Left renal cortex interstitium (tissue), 4 donors: ENCODE results near the gene RAB31. TPM values are rescaled to one million over a fixed set of nuclear protein-coding genes. Genes with fewer than 3 reads are reported as not detected.

Experiments used
- DNase-seq, 4 donors: peaks; one replicate each; pipeline ENCODE4 v3.0.0-alpha.2; 2013; ENCODE audit warnings: low read depth in 4 of 4, low spot score in 2 of 4, missing footprints in 1 of 4
- polyA plus RNA-seq, 4 donors: library from polyadenylated mRNA; unstranded; fragments of 120-200 nt; gene quantifications; one replicate each; pipeline ENCODE4 v1.2.1, GENCODE V29; 2013; ENCODE audit not compliant: insufficient read length in 4 of 4

The RAB31 gene
- polyA plus RNA-seq, 4 donors = 26.1 to 32.5 (median 29.7) TPM

DNA sequence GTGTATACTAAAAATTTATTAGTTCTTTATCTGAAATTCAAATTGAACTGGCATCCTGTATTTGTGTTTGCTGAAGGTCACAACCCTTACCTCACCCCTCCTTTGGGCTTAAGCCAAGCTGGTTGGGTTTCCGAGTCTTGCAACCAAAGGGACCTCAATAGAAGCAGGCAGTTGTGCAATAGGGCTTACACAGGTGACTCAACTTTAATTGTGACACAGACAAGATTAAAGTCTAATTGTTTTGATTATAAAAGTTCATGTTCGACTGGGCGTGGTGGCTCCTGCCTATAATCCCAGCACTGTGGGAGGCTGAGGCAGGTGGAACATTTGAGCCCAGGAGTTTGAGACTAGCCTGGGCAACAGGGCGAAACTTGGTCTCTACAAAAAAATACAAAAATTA, 71.5 kb downstream of the RAB31 start:
- no peak for DNase-seq

DNA sequence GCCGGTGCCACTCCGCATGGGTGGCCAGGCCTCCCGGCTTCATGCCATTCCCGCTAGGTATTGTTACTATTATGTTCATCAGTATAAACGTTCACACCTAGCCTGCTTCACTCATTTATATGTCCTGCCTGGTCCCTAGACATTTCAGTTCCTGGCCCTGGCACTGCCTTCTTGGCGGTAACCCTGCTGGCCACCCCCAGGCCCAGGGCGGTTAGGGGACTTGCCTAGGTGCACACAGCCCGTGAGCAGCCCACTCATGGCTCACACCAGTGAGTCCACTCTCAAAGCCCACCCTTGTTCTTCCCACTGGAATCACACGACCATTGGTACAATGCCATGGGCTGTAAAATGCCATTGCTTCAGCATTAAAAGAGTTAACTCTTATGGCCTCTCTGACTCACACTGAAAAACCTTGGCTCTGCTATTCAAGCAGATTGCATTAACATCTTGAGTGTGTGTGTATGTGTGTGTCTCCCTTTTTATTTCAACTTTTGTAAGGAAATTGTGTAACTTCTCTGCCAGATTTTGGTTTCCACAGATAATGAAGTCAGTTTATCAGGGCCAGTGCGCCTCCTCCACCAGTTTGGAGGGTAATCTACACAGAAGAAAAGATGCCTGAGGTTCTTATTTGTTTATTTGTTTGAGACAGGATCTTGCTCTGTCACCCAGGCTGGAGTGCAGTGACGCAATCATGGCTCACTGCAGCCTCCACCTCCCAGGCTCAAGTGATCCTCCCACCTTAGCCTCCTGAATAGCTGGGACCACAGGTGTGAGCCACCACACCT, 74.2 kb downstream of the RAB31 start:
- no peak for DNase-seq

DNA sequence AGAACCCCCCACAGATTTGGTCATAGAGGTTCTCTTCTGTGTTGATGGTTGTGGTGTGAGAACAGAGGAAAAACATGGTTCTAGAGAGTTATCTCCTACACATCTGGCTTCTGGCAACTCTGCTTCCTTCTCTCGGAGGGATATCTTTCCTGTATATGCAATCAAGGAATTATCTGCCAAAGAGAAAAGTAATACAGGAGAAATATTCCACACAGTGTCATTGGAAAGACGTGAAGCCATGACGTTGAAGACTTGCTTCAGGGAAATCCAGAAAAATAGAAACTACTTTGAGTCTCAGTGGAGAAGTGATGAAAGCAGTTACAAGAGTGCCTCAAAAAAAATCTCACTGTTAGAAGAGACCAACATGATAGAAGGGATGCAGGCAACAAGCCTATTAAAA, 78.5 kb downstream of the RAB31 start:
- DNase-seq = no peak

DNA sequence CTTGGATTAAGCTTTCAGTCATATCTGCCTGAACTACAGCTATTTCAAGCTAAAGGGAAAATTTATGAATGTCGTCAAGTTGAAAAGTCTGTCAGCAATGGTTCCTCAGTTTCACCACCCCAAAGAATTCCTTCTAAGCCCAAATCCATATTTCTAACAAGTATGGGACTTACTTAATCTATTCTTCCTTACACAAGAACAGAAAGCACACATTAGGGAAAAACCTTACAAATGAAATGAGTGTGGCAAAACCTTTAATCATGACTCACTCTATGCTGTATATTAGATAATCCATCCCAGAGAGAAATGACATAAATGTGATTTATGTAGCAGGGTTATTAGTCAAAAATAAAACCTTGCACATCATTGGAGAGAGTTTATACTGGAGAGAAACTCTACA, 78.9 kb downstream of the RAB31 start:
- DNase-seq = no peak

DNA sequence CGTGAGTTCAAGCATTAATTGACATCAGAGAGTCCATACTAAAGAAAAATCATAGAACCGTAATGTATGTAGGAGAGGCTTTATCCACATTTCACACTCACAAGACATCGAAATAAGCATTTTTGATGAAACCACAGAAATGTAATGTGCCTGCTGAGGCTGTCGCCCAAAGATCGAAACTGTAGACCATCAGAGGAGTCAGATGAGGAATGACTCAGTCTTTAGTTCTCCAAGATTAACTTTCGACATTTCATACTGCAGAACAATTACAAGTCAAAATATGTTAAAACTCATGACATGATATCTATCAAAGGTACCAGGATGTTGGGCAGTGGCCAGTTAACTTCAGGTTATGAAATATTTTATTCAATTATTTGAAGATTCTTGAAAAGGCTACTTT, 79.6 kb downstream of the RAB31 start:
- DNase-seq = no peak

DNA sequence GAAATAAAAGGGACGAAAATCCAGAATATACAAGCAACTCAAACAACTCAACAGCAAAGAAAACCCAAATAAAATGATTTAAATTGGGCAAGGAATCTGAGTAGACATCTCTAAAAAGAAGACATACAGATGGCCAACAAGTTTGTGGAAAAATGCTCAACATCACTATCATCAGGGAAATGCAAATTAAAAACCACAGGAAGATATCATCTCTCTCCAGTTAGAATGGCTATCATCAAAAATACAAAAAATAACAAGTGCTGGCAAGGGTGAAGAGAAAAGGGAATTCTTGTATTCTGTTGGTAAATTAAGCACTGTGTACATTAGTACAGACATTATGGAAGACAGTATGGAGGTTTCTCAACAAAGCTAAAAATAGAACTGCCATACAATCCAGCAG, 80.0 kb downstream of the RAB31 start:
- no peak for DNase-seq

DNA sequence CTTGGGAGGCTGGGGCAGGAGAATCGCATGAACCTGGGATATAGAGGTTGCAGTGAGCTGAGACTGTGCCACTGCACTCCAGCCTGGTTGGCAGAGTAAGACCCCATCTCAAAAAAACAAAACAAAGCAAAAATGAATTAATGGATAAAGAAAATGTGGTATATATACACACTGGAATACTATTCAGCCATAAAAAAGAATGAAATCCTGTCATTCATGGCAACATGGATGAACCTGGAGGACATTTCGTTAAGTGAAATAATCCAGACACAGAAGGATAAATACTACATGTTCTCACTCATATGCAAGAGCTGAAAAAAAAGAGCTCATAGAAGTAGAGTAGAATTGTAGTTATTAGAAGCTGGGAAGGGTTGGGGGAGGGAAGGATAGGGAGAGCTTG, 80.8 kb downstream of the RAB31 start:
- no peak for DNase-seq

DNA sequence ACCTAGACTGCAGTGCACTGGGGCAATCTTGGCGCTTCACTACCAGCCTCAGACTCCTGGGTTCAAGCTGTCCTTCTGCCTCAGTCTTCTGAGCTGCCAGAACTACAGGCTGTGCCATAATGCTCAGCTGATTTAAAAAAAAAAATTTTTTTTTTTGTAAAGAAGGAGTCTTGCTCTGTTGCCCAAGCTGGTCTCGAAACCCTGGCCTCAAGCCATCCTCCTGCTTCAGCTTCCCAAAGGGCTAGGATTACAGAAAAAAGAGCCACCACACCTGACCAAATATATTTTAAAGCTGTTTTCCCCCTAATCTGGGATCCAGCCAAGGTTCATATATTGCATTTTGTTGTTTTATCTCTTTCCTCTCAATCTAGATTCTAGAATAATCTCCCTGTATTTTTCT, 82.2 kb downstream of the RAB31 start:
- DNase-seq = no peak

DNA sequence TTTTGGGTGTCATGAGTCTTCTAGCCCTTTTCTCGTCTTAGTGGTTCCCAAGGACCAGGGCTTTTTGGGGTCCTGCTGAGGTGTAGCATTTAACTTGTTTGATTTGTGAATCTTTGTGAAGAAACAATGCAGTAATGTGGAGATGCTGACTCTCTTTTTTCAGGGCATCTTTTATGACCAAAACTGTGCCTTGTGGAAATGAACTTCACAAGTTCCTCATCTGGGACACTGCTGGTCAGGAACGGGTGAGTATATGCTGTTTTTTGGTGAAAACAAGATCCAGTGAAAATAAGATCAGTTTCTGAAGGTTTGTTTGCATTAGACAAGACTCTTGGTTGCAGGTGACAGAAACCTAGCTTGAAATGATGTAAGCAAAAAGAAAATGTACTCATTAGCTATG, 83.9 kb downstream of the RAB31 start:
- DNase-seq = no peak

DNA sequence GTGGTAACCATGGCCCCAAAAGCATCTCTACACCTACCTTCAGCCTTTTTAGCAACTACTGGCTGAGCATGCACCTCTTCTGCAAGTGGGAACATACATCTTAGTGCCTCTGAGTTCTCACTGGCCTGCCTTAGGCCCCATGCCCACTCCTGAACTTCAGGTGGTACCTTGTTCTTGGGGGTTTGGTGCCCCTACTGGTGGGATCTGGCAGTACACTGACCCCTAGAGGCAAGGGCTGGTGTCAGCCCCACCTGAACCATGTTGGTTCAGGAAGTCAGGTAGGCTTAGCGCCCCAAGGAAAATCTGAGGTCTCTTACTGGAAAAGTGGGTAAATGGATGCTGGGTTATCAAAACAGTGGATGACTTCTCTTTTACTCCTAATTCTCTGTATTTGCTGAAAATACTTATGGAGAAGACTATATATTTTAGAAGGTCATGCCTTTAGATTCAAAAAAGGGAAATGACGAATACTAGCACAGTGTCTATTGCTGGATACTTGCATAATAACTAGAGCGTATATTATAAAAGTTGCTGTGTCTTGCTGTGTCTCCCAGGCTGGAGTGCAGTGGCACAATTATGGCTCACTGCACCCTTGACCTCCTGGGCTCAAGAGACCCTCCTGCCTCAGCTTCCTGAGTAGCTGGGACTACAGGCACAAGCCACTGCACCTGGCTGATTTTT, 84.6 kb downstream of the RAB31 start:
- no peak for DNase-seq

DNA sequence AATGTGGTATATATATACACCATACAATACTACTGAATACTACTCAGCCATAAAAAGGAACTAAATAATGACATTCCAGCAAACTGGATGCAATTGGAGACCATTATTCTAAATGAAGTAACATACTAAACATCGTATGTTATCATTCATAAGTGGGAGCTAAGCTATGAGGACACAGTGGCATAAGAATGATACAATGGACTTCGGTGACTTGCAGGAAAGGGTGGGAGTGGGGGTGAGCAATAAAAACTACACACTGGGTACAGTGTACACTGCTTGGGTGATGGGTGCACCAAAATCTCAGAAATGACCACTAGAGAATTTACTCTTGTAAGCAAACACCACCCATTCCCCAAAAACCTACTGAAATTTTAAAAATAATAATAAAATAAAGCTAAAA, 87.9 kb downstream of the RAB31 start:
- no peak for DNase-seq

DNA sequence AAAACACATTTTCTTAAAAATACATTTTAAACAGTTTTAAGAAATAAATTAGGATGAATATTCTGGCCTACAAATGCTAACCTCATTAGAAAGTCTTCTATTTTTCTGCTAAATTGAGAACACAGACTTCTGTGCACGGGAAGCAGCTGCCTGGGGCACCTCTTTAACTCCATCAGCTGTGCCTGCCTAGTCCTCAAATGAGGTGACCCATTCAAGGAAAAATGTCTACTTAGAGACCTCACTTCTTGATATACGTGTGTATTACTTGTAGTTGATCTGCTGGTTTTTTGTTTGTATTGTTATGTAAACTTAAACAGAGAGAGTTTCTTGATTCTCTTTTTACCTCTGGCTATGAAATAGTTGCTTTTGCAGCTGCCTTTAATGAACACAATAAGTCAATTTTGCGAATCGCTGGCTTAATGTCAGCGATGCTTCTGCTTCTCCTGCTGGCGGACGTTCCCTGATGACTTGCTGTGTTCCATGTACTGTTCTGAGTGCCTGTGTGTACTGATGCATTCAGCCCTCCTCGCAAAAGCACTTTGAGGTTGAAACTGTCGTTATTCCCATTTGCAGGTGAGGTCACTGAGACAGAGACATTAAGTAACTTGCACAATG, 88.9 kb downstream of the RAB31 start:
- no peak for DNase-seq

DNA sequence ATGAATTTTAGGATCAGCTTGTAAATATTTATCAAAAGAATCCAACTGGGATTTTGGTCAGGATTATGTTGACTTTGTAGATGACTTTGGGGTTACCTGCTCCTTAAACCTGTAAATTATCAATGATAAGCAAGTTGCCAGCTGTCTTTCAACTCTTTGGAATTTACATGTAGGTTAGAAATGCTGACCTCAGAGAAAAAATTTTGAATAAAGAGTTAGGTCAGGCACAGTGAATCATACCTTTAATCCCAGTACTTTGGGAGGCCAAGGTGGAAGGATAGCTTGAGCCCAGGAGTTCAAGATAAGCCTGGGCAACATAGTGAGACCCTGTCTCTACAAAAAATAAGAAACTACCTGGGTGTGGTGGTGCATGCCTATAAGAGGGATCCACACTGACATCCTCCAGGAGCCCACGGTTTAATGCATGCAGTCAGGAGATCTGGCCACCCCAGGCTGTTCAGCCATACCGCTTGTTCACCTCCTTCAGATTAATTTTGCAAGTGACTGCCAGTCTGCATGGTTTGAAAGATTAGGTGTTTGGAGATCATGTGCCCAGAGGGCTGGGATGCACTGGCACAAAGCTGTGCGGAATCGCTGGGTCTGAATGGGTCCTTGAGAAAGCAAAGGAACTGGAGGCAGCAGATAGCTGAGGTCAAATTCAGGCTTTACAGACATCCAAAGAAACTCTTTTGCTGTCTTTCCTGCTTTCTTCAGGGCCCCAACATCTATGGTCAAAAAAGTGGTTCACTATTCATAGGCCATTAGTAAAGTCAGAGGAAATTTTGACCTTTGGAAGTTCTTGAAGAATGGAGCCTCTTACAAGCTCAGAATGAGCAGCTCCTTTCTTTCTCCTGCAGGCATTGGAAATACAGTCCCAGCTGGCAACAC, 94.3 kb downstream of the RAB31 start:
- DNase-seq = no peak

DNA sequence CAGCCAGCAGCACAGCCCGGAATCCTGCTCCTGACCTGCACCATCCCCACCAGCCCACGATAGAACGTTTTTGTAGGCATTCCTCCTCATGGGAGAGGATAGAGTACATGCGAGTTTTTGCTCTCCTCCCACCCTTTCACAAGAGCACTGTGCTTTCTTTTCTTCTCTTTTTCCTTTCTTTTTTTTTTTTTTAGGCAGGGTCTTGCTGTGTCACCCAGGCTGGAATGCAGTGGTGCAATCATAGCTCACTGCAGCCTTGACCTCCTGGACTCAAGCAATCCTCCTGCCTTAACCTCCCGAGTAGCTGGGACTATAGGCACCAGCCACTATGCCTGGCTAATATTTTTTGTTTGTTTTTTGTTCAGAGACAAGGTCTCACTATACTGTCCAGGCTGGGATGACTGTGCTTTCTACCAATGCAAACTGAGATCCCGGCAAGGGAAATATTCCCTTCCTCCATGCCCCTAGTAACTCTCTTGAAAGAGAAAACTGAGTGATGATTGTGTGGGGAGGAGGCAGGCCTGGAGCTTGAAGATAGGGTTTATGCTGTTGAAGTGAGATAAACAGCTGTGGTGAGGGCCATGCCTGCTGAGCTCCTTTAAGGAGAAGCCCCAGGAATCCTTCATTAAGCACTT, 95.1 kb downstream of the RAB31 start:
- DNase-seq = no peak

DNA sequence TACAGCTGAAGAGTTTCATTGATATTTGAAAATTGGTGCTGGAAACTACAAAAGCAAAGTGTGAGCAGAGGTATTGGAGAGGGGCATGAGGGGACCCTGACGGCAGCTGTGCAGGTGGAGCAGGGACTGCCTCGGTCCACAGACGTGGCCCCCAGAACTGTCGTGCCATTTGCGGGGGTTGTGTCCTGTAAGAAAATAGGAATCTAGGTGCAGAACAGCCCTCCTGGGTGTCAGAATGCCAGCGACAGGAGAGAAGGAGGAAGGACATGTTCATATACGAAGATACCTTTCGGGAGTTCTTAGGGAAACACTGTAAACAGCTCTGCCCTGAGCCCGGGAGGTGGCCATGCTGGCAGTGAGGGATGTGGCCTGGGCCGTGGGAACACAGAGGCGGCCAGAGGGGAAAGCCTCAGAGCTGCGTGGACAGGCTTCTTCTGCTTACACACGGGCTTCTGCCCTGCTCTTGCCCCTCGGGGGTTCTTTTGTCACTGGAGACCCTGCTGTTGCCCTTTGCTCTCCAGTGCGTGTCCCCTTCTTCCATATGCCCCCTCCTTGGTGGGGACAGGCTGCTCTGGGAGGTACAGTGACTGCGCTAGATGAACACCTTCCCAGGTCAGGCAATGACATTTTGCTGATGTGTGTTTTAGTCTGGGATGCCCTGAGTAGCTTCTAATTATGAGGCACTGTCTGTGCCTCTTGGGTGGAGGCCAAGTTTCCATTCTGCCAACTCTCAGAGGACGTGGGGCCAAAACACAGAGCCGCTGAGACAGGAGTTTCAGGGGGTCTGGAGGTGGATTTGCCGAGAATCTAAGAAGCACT, 95.8 kb downstream of the RAB31 start:
- no peak for DNase-seq

DNA sequence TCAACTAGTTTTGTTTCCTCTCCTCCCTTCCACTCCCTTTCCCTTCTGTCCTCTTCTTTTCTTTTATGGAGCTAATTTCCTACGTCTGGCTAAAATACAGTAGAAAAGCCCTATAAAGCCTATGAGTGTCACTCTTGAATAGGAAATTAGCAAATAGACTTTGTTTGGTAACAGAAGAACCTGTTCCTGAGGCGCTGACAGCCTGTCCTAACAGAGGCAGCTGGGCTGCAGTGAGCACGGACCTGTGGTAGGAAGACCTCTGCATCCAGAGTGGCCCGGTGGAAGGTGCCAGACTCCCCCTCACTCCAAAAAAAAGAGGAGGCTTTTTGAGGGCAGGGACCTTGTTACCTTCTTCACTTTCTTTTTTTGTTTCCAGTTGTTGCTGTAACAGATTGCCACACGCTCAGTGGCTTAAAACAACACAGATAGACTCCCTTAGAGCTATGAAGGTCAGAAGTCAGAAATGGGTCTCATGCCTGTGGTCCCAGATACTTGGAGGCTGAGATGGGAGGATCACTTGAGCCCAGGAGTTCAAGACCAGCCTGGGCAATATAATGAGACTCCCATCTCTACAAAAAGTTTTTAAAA, 96.5 kb downstream of the RAB31 start:
- no peak for DNase-seq

DNA sequence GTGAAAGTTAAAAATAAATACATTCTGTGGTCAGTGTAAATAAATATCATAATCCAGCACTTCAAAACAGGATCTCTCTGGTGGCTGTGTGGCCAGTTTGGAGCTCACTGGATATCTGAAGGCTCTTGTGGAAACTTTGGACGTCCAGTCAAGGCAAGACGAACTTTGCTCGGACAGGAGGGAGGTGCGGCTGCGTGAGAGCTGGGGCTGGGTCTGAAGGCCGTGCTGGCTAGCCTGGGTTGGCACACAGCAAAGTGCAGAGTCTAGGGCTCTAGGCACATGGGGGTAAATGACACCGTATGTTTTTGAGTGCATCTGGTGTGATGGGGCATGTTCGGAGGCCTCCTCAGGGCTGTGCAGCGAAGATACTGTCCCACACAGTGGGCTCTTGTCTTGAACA, 98.8 kb downstream of the RAB31 start:
- no peak for DNase-seq

DNA sequence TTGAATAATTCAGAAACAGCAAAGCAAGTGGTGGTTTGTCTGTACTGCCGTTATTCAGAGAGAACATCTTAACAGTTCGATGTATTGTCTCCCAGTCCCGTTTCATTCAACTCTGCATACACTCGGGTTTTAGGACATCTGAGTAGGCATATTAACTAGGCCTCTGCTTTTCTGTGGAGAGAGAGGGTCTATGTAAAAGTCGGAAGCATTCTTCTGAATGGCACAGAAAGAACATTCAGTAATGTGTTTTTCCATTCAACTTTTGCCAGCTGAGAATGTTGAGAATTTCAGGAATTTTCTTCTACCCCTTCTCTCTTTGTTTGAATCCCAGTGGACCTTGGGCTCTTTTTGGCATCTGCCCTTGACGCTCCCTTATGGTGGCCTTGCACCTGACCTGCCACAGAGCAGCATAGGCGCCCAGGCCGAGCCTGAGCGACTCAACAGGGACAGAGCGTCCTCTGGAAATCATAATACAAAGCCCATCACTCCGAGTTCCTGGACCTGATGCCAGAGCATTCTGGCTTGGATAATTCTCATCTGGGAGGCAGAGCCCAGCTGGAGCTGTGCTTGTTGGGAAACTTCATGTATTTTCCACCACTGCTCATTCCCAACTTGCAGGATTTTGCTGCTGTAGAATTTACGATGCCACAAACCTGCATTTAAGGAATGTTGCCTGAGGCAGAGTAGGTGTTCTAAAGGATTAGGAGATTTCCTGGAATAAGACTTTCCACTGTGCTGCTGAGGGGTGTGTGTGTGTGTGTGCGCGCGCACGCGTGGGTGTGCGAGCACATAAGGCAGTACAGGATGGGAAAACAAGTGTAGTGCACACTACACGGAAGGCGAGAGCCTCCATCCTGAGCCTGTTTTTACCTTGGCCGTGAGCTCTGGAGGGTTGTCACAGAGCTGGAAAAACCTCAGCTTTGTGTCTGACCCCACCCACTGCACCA, 100.5 kb downstream of the RAB31 start:
- no peak for DNase-seq
